OCI-LY1 (cell line): ENCODE results near the gene MIA2.
"Not testable (repeated sequence)": the region's sequence is repeated elsewhere in the genome, so short reads cannot be mapped to it uniquely, and the experiment has no call there.

Experiments used
- H2AFZ ChIP-seq: fragments of 200-600 bp; sonication (generic), shearing (Covaris generic); 2 replicates; pipeline ENCODE4 v1.6.0; 2014; ENCODE audit warnings: antibody characterized with exemption, mild to moderate bottlenecking, low read length
- H3F3A ChIP-seq: fragments of 200-600 bp; sonication (generic), shearing (Covaris generic); 2 replicates; pipeline ENCODE4 v1.6.0; 2014; ENCODE audit warnings: mild to moderate bottlenecking, antibody characterized with exemption, low read length, moderate library complexity; ENCODE audit not compliant: insufficient read depth
- H3K27ac ChIP-seq: fragments of 200-600 bp; sonication (generic); 2 replicates; pipeline ENCODE4 v1.5.1; 2014; ENCODE audit warnings: low read length, mixed run types, mild to moderate bottlenecking, low read depth; ENCODE audit not compliant: poor library complexity, severe bottlenecking
- H3K27me3 ChIP-seq: fragments of 200-600 bp; sonication (generic); 2 replicates; pipeline ENCODE4 v1.6.0; 2014; ENCODE audit warnings: antibody characterized with exemption, mild to moderate bottlenecking, low read length, moderate library complexity; ENCODE audit not compliant: insufficient read depth
- H3K36me3 ChIP-seq: fragments of 200-600 bp; sonication (generic); 2 replicates; pipeline ENCODE4 v1.6.1; 2014; ENCODE audit warnings: mild to moderate bottlenecking, antibody characterized with exemption, low read length, moderate library complexity, mixed read lengths; ENCODE audit not compliant: insufficient read depth
- H3K4me1 ChIP-seq: fragments of 200-600 bp; sonication (generic); 2 replicates; pipeline ENCODE4 v1.5.1; 2014; ENCODE audit warnings: mild to moderate bottlenecking, low read length, moderate library complexity; ENCODE audit not compliant: insufficient read depth, severe bottlenecking
- H3K4me2 ChIP-seq: fragments of 200-600 bp; sonication (generic), shearing (Covaris generic); 2 replicates; pipeline ENCODE4 v1.6.1; 2014; ENCODE audit warnings: low read length
- H3K4me3 ChIP-seq: fragments of 200-600 bp; sonication (generic); 2 replicates; pipeline ENCODE4 v1.5.1; 2014; ENCODE audit warnings: low read length, low read depth, mild to moderate bottlenecking, mixed read lengths; ENCODE audit not compliant: poor library complexity, severe bottlenecking
- H3K79me2 ChIP-seq: fragments of 200-600 bp; shearing (Covaris generic); 2 replicates; pipeline ENCODE4 v1.6.1; 2016; ENCODE audit warnings: mixed run types, low read length, mixed read lengths; ENCODE audit not compliant: insufficient read depth
- H3K9ac ChIP-seq: fragments of 200-600 bp; sonication (generic), shearing (Covaris generic); 2 replicates; pipeline ENCODE4 v1.6.1; 2014; ENCODE audit warnings: mild to moderate bottlenecking, low read length, mixed read lengths
- H3K9me2 ChIP-seq: fragments of 200-600 bp; sonication (generic), shearing (Covaris generic); 2 replicates; pipeline ENCODE4 v1.6.1; 2014; ENCODE audit warnings: low read depth, mild to moderate bottlenecking, low read length, mixed read lengths
- H3K9me3 ChIP-seq: fragments of 200-600 bp; shearing (Covaris generic); 2 replicates; pipeline ENCODE4 v1.6.1; 2014; ENCODE audit warnings: low read length, mixed read lengths
- H4K20me1 ChIP-seq: fragments of 200-600 bp; sonication (generic), shearing (Covaris generic); 2 replicates; pipeline ENCODE4 v1.6.0; 2016; ENCODE audit warnings: mild to moderate bottlenecking, low read length; ENCODE audit not compliant: insufficient read depth
- EZH2 ChIP-seq: fragments of 200-600 bp; sonication (generic), shearing (Covaris generic); IDR thresholded peaks from 2 replicates; pipeline ENCODE4 v1.8.0; 2017; ENCODE audit warnings: borderline replicate concordance, mixed run types, mild to moderate bottlenecking, antibody characterized with exemption, low read length, moderate library complexity, mixed read lengths
- TF ChIP-seq, protein P1 (sequence below): fragments of 200-600 bp; sonication (generic), shearing (Covaris generic); IDR thresholded peaks from 2 replicates; pipeline ENCODE4 v1.5.1; 2017; ENCODE audit warnings: mild to moderate bottlenecking, antibody characterized with exemption, low read length, moderate library complexity, mixed read lengths

The MIA2 gene

DNA sequence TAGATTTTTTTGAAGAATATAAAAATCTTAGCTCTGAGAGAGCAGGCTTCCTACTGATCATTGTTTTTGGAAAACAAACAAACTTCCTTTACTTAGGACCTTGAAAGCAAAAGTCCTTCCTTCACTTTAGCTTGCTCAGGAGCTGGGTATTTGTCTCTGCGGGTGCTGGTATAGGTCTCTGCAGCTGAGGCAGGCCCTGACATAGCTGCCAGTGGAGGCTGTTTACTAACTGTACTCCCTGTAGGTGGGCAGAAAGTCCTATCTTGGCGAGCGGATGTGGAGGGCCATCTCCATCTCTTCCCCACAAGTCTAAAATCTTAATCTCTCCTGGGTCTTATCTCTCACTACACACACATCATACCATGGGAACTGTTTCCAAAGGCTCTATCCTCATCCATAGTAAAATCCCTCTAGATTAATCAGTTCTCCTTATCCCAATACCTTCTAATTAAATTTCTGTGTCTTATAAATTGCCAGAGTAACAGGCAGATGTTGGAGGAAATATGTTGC, 4.1 kb upstream of the MIA2 start:
- Histone ChIP-seq H3K27ac (no peak overlapping the region), H3F3A (no peaks in the 10 kb centered on the region), H3K4me3 (no peak overlapping the region), H3K9me2 (no peaks in the 10 kb centered on the region), H2AFZ (peak overlapping the region; percentile 83), H3K9ac (no peak overlapping the region), H3K79me2 (no peaks in the 10 kb centered on the region), H3K9me3 (no peaks in the 10 kb centered on the region), H3K4me2 (no peak overlapping the region), H3K27me3 (no peaks in the 10 kb centered on the region), H3K4me1 (peaks cover 6% of the 10 kb centered on the region), H4K20me1 (no peaks in the 10 kb centered on the region), H3K36me3 (no peaks in the 10 kb centered on the region)
- TF ChIP-seq, protein P1, sequence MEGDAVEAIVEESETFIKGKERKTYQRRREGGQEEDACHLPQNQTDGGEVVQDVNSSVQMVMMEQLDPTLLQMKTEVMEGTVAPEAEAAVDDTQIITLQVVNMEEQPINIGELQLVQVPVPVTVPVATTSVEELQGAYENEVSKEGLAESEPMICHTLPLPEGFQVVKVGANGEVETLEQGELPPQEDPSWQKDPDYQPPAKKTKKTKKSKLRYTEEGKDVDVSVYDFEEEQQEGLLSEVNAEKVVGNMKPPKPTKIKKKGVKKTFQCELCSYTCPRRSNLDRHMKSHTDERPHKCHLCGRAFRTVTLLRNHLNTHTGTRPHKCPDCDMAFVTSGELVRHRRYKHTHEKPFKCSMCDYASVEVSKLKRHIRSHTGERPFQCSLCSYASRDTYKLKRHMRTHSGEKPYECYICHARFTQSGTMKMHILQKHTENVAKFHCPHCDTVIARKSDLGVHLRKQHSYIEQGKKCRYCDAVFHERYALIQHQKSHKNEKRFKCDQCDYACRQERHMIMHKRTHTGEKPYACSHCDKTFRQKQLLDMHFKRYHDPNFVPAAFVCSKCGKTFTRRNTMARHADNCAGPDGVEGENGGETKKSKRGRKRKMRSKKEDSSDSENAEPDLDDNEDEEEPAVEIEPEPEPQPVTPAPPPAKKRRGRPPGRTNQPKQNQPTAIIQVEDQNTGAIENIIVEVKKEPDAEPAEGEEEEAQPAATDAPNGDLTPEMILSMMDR = no peak
- TF ChIP-seq EZH2 = no peak

DNA sequence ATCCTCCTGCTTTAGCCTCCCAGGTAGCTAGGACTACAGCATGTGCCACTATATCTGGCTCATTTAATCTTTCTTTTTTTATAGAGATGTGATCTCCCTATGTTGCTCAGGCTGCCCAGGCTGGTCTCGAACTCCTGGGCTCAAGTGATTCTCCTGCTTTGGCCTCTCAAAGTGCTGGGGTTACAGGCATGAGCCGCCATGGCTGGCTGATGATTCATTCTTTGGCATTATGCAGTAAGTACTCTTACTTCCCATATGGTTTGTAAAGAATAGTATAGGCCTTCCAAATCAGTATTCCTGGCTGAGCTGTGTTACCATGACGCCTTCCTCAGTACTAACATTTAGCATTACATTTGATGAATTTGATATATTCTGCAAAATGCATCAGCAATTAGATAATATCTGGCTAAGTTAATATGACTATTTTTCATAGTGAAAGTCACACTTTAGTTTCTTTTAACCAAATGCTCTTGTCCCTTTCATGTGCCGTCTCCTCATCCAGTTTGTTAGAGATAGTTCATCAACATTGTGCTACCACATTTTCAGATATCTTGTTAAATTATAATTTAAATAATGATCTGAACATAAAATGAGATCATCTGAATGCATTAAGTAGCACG, 3.2 kb upstream of the MIA2 start:
- H2AFZ ChIP-seq = peak overlapping the region; percentile 83
- H3K79me2 ChIP-seq = no peaks in the 10 kb centered on the region
- H3K9me3 ChIP-seq = no peaks in the 10 kb centered on the region
- no peaks in the 10 kb centered on the region for H3K27me3 ChIP-seq
- H4K20me1 ChIP-seq = no peaks in the 10 kb centered on the region
- no peak overlapping the region for H3K9ac ChIP-seq
- H3K36me3 ChIP-seq = no peaks in the 10 kb centered on the region
- no peaks in the 10 kb centered on the region for H3F3A ChIP-seq
- no peak overlapping the region for H3K4me2 ChIP-seq
- no peak for TF ChIP-seq EZH2
- TF ChIP-seq, protein P1 = no peak
- H3K4me1 ChIP-seq = peaks cover 6% of the 10 kb centered on the region
- no peaks in the 10 kb centered on the region for H3K9me2 ChIP-seq
- H3K4me3 ChIP-seq = no peak overlapping the region
- H3K27ac ChIP-seq = no peak overlapping the region

DNA sequence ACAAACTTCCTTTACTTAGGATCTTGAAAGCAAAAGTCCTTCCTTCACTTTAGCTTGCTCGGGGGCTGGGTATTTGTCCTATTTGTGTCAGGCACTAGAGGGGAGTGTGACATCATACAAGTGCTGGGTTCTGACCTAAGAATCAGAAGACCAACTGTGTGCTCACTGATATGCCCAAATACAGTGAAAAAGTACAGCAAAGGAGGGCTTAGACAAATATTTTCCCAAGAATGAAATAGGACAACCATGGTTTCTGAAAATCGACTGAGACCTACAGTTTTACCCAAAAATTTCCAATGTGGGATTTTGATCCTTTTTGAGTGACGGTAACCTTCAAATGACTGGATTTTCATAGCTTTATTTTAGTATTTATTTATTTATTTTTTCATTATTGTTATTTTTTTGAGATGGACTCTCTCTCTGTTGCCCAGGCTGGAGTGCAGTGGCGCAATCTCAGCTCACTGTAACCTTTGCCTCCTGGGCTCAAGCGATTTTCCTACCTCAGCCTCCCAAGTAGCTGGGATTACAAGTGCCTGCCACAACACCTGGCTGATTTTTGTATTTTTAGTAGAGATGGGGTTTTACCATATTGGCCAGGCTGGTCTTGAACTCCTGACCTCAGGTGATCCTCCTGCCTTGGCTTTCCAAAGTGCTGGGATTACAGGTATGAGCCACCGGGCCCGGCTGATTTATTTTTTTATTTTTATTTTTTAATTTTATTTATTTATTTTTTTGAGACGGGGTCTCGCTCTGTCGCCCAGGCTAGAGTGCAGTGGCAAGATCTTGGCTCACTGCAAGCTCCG, 1.8 kb upstream of the MIA2 start:
- H3K27me3 ChIP-seq, H3K9me2 ChIP-seq, H3K9ac ChIP-seq, H3K27ac ChIP-seq, H3F3A ChIP-seq, H3K4me2 ChIP-seq, H4K20me1 ChIP-seq, H3K79me2 ChIP-seq, H3K36me3 ChIP-seq, H3K4me1 ChIP-seq, H3K9me3 ChIP-seq, H3K4me3 ChIP-seq: not testable (repeated sequence)
- H2AFZ ChIP-seq = peak overlapping the region; percentile 83
- TF ChIP-seq, protein P1 = peak; percentile 70
